Effector CD4-positive, alpha-beta T cell (primary cell): ENCODE data around the gene GDPD3.

Experiments used
- DNase-seq: peaks from one replicate; pipeline ENCODE4 v3.0.0-alpha.2; 2020

GDPD3 gene

DNA sequence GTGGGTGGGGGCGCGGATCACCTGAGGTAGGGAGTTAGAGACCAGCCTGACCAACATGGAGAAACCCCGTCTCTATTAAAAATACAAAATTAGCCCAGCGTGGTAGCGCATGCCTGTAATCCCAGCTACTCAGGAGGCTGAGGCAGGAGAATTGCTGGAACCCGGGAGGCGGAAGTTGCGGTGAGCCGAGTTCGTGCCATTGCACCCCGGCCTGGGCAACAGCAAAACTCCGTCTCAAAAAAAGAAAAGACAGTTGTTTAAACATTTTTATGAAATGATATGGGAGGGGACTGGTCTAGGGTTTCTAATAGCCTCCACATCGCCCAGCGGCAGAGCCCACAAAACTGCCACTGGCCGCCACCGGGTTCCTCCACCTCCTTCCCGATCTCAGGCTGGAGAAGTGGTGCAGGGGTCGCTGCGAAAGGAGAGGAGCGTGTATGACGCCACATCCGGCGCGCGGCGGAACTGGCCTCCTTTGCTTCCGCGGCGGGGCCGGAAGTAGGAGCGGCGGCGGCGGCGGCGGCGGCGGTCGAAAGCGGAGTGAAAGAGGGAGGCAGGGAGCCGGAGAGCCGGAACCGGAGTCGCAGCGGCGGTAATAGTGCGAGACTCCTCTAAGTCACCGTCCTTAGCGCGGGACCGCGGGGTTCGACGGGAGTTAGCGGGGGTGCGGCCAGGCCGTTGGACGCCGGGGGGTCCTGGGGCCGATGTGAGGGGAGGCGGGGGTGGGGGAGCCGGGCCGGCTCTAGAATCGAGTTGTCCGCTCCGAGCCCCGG, 37.6 kb downstream of the GDPD3 start, which contains the start of gene PPP4C:
PPP4C (plus strand) TSS at position 492 of the 773 bp plus-strand sequence. CDS start 384 bp downstream, outside the sequence.
- DNase-seq: peak; percentile 89

DNA sequence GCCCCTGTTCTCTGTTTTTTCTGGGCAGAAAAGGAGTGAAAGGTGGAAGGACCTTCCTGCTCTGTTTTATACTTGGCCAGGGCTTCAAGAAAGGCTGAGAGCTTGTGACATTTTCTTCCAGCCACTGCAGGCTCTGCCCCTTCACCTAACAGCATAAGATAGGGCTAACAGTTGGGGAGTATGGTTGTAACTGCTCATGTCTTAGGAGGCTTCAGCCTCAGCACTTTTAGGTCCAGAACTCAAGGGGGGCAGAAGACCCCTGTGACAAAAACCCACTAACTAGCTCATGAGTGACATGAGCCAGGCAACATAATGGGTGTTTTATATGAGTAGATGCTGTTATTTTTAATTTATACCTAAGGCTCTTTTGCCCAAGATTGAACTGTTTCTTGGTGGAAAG, 42.8 kb downstream of the GDPD3 start:
- DNase-seq: no peak

DNA sequence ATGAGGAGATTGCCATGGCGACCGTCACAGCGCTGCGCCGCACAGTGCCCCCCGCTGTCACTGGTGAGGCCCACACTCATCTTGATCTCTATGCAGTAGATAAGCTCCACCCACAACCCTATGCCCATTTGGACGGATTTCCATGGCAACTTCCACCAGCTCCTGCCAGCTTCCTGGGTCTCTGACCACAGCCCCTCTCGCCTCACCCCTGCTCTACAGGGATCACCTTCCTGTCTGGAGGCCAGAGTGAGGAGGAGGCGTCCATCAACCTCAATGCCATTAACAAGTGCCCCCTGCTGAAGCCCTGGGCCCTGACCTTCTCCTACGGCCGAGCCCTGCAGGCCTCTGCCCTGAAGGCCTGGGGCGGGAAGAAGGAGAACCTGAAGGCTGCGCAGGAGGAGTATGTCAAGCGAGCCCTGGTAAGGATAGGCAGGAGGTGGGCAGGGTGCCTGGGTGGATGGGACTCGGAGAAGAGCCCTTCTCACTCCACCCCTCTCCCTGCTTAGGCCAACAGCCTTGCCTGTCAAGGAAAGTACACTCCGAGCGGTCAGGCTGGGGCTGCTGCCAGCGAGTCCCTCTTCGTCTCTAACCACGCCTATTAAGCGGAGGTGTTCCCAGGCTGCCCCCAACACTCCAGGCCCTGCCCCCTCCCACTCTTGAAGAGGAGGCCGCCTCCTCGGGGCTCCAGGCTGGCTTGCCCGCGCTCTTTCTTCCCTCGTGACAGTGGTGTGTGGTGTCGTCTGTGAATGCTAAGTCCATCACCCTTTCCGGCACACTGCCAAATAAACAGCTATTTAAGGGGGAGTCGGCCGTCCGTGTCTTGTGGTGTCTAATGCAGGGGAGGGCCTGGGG, 43.5 kb downstream of the GDPD3 start:
- DNase-seq: no peak

DNA sequence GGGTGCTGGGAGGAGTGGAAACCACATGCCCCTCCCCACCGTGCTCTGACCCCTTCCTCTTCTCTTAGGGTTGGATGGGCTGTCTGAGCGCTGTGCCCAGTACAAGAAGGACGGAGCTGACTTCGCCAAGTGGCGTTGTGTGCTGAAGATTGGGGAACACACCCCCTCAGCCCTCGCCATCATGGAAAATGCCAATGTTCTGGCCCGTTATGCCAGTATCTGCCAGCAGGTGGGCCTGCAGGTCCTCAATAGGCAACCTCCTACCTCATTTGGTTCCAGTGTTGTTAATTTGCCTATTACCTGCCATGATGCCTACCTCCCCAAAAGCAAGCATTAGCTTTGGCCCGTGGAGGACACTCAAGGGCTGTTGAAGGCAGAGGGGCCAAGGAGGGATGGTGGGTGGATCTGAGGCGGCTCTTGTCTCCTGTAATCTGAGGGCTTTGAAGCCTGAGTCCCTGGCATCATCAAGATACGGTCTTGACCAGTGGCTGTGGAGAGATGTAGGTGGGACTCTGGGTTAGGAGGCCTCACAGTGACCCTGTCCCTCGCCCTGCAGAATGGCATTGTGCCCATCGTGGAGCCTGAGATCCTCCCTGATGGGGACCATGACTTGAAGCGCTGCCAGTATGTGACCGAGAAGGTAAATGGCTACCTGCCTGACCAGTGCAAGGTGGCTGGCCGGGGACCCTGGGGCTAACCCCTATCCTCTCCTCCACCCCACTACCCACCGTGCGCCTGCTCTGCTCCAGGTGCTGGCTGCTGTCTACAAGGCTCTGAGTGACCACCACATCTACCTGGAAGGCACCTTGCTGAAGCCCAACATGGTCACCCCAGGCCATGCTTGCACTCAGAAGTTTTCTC, 44.4 kb downstream of the GDPD3 start:
- DNase-seq: peak; percentile 57

DNA sequence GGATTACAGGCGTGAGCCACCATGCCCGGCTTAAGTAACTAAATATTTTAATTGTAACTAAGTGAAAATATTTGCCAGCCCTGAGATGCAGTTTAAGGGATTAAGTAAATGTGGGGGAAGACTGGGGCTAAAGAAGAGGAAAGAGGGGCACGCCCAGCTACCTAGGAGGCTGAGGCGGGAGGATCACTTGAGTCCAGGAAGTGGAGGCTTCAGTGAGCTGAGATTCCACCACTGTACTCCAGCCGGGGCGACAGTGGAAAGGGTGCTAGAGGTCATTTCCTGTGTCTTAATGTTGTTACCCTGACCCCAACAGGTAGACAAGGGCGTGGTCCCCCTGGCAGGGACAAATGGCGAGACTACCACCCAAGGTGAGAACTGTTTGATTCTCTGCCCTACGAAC, 45.0 kb downstream of the GDPD3 start:
- DNase-seq: no peak

DNA sequence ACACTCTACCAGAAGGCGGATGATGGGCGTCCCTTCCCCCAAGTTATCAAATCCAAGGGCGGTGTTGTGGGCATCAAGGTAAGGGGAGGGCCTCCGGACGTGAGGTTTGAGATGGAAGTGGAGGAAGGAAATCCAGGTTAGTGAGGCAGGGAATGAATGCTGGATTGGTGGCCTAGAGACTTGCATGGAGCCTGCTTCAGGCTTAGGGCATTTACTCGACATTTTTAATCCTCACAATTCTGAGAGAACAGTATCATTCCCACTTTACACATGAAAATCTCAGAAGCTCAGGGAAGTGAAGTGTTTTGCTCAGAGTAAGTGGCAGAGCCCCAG, 45.8 kb downstream of the GDPD3 start:
- DNase-seq: no peak

DNA sequence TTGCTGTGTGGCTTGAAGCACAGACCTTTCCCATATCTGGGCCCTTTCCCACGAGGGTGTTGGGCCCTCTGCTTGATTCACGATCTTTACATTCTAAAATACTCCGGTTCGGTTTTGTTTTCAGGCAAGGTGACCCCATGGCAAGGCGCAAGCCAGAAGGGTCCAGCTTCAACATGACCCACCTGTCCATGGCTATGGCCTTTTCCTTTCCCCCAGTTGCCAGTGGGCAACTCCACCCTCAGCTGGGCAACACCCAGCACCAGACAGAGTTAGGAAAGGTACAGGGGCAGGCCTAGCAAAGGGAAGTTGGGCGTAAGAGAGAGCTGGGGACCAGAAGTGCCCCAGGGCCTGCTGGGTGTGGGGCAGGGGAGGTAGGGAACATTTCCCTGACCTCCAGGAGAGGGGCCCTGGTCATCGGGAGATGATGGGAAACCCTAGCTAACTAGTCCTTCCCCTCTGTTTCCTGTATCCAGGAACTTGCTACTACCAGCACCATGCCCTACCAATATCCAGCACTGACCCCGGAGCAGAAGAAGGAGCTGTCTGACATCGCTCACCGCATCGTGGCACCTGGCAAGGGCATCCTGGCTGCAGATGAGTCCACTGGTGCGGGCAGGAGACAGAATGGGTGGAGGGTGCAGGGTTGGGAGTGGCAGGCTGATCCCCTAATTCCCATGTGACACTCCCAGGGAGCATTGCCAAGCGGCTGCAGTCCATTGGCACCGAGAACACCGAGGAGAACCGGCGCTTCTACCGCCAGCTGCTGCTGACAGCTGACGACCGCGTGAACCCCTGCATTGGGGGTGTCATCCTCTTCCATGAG, 46.4 kb downstream of the GDPD3 start:
- no peak for DNase-seq

DNA sequence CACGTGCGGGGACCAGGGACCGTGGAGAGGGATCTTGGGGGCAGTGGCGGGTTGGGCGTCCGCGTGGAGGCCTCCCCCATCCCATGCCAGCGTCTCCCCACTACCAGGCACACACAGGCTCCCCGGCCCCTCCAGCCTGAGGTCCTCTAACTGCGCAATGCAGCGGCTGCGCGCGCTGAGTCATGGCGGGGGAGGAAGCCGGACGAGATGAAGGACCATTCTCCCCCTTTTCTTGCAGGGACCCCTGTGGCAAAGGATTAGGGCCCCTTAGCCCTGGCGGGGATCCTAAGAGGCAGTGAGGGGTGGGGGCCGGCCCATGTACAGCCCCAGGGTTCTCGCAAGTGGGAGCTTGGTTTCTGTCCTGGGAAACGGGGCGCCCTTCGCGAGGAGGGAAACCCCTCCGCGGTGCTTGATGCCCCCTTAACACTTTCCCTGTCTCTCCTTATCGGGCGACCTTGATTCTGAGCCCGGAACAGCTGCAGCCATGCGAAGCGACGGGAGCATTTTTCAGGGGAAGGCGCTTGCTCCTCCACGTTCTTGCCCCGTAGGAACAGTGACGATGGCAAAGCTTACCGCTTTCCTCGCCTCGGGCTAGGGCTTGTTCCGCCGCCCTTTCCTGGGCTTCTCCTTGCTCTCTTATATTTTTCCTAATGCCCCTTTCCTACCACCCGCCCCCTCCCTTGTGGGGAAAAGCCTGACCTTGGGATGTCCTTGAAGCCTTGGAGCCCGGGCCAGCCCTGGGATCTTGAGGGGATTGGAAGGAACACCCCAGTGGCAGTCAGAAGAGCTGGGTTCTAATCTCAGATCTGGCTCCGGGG, 47.2 kb downstream of the GDPD3 start:
- DNase-seq: peak; percentile 23

DNA sequence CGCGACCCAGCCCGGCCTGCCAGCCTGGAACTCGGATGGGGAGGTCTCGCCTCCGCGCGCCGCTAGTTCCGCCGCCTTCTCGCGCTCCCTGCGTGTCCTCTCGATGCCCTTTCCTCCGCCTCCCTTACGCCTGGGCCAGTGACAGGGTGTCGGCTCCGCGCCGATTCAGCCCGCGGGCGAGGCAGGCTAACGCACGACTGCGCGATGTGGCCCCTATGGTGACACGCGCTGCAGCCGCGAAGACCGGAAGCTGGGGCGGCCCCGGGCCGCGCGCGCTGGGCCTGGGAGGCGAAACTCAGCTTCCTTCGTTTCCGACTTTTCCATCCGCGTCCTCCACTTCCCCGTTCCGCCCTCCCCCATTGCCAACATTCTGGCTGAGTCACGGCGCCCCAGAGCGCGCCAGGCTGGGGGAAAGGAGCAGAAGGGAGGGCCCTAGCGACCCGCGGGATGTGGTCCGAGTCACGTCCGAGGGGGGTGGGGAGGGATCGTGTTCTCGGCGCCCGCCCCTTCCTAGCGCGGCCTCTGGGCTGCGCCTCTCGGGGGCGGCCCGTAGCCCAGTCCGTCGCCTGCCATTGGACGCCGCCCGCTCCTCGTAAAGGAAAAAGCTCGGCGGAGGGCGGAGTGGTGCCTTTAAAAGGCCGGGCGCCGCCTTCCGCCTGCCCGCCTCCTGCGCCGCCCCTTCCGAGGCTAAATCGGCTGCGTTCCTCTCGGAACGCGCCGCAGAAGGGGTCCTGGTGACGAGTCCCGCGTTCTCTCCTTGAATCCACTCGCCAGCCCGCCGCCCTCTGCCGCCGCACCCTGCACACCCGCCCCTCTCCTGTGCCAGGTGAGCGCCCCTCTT, 48.0 kb downstream of the GDPD3 start, which contains the start of gene ALDOA:
ALDOA (plus strand) TSS at position 659 of the 841 bp plus-strand sequence. CDS start 1,138 bp downstream, outside the sequence.
- DNase-seq: peak; percentile 90

DNA sequence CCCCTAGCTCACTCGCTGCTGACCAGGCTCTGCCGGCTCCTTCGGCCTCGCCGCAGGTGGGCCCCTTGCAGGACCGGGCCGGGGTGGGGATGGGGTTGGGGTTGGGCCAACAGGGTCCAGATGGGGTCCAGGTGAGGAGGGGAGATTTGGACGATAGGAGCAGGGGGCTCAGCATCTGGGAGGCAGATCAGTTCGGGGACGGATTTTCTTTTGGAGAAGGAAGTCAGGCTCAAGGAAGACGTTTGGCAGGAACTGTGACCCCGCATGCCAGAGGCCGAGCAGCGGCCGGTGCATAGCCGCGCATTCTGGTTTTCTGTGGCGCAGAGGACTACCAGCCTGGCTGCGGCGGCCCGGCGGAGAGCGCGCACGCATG, 48.6 kb downstream of the GDPD3 start:
- no peak for DNase-seq

DNA sequence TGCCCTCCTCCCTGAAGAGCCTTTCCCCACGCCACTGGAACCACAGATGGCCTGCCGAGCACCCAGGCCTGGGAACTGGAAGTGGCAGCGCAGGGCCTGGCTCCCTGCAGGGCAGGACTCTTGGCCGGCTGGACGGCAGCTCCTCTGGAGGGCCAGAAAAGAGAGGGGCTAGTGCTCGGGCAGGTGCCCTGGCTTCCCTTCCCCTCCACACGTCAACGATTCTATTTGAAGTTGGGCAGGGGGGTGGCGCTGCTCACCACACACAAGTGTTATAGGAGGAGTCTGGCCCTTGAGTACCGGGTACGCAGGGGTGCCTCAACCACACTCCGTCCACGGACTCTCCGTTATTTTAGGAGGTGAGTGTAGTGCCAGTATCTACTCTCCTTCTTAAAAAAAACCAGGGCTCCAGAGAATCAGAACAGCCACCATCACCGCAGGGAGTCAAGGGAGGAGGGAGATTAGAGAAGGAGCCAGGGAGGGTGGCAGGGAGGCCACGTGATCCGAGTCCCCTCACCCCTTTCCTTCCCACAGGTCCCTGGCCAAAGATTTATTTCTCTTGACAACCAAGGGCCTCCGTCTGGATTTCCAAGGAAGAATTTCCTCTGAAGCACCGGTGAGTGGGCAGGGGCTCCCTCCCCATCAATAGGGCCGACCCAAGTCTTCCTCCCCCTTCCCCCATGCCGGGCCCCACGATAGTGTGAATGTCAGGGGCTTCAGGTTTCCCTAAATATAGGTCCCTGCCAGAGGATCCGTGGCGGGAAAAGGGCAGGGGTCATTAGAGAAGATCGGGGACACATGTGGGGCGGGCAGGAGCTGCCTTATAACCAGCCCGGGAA, 49.2 kb downstream of the GDPD3 start:
- peak; percentile 46 for DNase-seq

DNA sequence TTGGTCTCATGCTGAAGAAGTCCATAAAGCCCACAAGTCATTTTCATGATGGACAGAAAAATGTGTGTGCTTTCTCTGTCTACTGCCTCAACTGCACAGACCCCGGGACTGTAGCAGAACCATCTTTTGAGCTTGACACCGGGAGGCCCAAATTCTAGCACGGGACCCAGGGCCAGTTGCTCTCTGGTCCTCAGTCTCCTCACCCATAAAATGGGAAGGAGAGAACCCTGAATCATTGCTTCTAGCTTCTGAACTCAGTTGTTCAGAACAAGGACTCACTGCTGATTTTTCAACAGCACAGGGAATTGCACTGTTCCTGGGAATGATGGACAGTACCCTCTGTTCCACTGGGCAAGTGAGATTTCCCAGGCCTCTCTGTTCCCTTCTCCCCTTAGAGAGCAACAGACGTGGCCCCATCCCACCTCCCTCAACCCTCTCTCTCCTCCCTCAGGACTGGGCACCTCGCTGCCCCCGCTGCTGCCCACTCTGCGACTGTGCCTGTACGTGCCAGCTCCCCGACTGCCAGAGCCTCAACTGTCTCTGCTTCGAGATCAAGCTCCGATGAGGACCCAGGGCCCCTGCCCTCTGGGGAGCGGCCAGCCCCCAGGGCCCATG, 50.0 kb downstream of the GDPD3 start:
- no peak for DNase-seq

DNA sequence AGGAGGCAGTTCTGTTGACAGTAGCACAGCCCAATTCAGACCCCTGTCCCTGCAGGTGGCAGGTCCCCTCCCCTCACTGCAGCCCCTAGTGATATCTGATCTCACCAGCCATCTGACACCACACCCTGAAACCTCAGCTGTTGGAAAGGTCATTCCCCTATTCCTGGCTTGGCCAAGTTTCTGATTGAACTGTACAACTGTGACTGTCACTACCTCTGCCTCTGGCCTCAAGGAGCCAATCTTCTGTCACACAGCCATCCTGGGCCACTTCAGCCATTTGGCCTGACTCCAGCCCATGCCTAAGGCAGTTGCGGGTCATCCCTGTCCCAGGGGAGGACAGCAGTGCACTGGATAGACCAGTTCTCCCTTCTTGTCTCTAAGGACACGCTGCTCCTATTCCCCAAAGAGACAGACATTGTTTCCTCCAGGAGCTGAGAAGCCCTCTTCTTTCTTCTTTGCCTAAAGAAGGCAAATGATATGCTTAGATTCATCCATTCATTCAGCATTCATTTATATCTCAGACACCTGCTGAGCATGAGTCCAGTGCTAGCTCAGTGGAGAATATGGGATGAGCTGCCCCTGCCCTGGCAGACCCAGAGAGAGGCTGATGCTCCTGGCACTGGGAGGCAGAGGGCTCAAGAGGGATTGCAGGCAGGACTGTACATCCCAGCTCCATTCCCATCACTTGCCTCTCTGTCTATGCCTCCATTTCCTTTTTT, 52.3 kb downstream of the GDPD3 start:
- DNase-seq: no peak

DNA sequence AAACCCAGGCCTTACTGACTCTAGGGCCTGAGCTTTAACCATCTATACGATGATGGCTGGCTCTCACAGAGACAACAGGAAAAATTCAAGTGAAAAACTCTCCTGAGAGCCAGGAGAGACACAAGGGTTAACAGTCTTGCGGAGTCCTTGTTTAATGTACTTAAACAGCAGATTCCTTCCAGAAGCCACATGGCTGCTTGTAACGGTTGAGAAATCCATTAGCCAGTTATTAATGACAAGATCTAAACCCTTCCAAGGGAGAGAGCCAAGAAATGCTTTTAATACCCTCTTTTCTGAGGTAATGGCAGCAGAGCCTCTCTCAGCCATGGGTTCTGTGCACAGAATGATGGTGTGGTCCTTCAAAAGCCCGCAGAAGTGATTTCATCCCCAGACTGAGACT, 53.0 kb downstream of the GDPD3 start:
- DNase-seq: no peak

DNA sequence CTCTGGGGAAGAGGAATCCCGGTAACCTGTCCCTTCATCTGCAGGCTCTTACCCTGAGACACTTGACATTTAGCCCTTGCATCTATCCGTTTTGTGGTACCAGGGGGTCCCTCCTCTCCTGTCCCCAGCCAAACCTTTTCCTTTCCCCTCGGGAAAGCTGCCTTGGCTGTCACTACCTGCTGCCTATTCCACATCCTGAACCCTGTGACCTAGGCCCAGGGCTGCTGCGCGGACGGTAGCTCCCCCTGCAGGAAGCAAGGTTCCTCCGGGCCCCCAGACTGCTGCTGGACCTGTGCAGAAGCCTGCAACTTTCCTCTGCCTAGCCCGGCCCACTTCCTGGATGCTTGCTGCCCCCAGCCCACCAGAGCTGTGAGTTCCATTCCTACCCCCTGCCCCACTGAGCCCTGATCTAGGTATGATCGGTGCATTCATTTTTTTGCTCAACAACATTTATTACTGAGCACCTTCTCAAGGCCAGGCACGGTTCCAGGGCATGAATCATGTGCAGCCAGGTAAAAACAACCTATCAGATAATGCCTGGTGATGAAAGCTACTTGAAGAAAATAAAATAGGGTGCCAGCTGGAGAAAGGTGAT, 58.3 kb downstream of the GDPD3 start:
- DNase-seq: no peak
